ENCODE measurements around the gene RIT1.
"Not testable (repeated sequence)": the region's sequence is repeated elsewhere in the genome, so short reads cannot be mapped to it uniquely, and the experiment has no call there.

Gene RIT1

DNA sequence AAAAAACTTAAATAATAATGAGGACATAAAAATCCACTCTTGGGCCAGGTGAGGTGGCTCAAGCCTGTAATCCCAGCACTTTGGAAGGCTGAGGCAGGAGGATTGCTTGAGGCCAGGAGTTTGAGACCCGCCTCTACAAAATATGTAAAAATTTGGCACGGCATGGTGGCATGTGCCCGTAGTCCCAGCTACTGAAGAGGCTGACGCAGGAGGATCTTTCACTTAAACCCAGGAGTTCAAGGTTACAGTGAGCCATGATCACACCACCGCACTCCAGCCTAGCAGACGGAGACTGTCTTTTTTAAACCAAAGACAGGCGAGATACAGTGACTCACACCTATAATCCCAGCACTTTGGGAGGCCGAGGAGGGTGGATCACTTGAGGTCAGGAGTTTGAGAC is 14.7 kb downstream of the RIT1 start:
- H3K9me3 Mint-ChIP-seq: not testable (repeated sequence)

DNA sequence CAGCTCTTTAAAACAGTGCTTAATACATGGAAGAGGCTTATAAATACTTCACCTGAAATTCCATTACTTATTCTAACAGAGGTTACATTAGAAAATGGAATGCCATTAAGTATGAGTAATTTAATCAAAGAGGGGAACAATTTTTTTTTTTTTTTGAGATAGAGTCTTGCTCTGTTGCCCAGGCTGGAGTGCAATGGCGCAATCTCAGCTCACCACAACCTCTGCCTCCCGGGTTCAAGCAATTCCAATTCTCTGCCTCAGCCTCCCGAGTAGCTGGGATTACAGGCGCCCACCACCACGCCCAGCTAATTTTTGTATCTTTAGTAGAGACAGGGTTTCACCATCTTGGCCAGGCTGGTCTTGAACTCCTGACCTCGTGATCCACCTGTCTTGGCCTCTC is 15.5 kb downstream of the RIT1 start:
- H3K36me3 Mint-ChIP-seq (ENCODE audit: insufficient read depth): peaks cover 44% of the 10 kb centered on the region
- not testable (repeated sequence) for ATAC-seq (replicated peaks); H3K27ac Mint-ChIP-seq; H3K27me3 Mint-ChIP-seq; H3K4me3 Mint-ChIP-seq; DNase-seq; H3K9me3 Mint-ChIP-seq
- H3K4me1 Mint-ChIP-seq (ENCODE audit: low read depth in 2 of 2): peaks cover 9 to 17% of the 10 kb centered on the region in 2 donors

More for the DNA sequence above, 14.7 kb downstream of the RIT1 start:
- ATAC-seq (replicated peaks); DNase-seq; H3K27ac Mint-ChIP-seq; H3K4me3 Mint-ChIP-seq; H3K27me3 Mint-ChIP-seq: not testable (repeated sequence)
- H3K36me3 Mint-ChIP-seq (ENCODE audit: insufficient read depth): peaks cover 53% of the 10 kb centered on the region
- peaks cover 9 to 17% of the 10 kb centered on the region in 2 donors for H3K4me1 Mint-ChIP-seq (ENCODE audit: low read depth in 2 of 2)

DNA sequence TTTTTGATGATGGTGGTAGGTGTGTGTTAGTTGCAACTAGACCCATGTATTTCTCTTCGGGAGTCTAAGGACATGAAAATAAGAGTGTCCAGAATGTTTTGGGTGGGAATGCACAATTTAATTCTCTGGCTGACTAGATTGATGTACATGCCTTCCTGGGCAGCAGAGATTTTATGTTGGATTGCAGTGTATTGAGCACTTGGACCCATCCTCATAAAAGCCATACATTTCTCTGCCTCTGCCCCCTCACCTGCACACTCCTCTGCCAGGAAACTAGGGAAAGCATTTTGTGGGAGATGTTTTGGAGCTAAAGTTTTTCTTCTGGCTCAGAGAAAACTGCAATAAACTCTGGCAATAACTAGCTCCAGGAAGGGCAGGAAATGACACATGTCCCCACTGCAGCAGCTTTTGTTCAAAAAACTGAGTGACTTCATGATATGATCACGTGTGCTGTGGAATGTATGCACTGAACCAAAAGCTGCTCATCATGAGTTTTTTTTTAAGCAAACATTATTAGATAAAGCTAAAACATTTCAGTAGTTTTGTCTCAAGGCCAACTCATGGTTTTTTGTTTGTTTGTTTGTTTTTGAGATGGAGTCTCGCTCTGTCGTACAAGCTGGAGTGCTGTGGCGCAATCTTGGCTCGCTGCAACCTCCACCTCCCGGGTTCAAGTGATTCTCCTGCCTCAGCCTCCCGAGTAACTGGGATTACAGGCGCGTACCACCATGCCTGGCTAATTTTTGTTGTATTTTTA is 17.6 kb downstream of the RIT1 start:
- DNase-seq (peak in 1 of 3 experiments; percentile 14), ATAC-seq (replicated peaks) (peak; percentile 93)
- Mint-ChIP-seq H3K36me3 (ENCODE audit: insufficient read depth) (peaks cover 26% of the 10 kb centered on the region), H3K9me3 (no peaks in the 10 kb centered on the region), H3K27ac (no peak overlapping the region), H3K4me1 (ENCODE audit: low read depth in 2 of 2) (peaks cover 6 to 9% of the 10 kb centered on the region in 2 donors), H3K4me3 (no peak overlapping the region), H3K27me3 (no peaks in the 10 kb centered on the region)

DNA sequence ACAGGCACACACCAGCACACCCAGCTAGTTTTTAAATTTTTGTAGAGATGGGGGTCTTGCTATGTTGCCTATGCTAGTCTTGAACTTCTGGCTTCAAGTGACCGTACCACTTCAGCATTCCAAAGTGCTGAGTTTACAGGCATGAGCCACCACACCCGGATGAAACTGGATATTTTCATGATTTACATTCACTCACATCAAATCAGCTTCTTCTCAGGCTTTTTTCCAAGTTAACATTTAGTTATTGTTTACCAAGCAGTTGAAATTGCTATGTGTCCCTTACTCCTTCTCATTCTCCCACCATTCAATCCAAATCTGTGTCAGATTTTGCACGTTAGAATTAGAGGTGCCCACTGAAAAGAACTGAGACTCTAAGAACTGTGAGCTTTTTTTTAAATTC is 18.4 kb downstream of the RIT1 start:
- Mint-ChIP-seq H3K9me3 (no peaks in the 10 kb centered on the region), H3K4me3 (no peak overlapping the region), H3K27ac (no peak overlapping the region), H3K27me3 (no peaks in the 10 kb centered on the region), H3K4me1 (ENCODE audit: low read depth in 2 of 2) (peaks cover 6 to 9% of the 10 kb centered on the region in 2 donors), H3K36me3 (ENCODE audit: insufficient read depth) (peaks cover 24% of the 10 kb centered on the region)
- no peak for DNase-seq
- ATAC-seq (replicated peaks): no peak

DNA sequence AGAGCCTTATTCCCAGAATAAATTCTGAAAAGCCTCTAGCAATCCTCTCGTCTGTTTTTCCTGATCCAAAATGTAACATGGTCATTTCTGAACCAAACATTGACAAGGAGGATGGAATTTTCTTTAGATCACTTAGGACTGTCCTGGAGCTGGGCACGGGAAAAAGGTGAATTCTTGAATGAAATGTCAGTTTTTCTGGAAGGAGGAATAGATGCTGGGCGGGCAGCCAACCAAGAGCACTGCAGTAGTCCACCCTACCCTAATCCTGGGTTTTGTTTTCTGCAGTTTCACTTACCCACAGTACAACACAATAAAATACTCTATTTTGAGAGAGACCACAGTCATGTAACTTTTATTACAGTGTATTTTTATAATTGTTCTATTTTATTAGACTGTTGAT is 20.9 kb downstream of the RIT1 start:
- DNase-seq: no peak
- Mint-ChIP-seq H3K4me3 (no peak overlapping the region), H3K27ac (no peak overlapping the region), H3K9me3 (no peaks in the 10 kb centered on the region), H3K4me1 (ENCODE audit: low read depth in 2 of 2) (peaks cover 6 to 9% of the 10 kb centered on the region in 2 donors), H3K27me3 (no peaks in the 10 kb centered on the region), H3K36me3 (ENCODE audit: insufficient read depth) (peaks cover 14% of the 10 kb centered on the region)
- no peak for ATAC-seq (replicated peaks)

DNA sequence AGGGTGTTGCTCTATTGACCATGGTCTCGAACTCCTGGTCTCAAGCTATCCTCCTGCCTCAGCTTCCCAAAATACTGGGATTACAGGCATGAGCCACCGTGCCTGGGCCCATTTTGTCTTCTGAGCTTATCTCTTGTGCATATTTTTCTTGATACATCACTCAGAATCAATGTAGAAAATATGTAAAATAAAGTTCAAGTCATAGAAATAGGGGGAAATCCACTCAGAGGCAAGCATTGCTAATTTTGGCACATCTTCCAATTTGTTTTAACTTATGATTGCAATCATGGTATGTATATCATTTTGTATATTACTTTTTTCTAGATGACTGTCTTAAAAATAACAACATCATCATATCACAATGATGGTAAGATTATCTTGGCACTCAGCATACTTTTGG is 21.6 kb downstream of the RIT1 start:
- Mint-ChIP-seq H3K4me1 (ENCODE audit: low read depth in 2 of 2) (peaks cover 6 to 9% of the 10 kb centered on the region in 2 donors), H3K27me3 (no peaks in the 10 kb centered on the region), H3K4me3 (no peak overlapping the region), H3K36me3 (ENCODE audit: insufficient read depth) (peaks cover 14% of the 10 kb centered on the region), H3K9me3 (no peaks in the 10 kb centered on the region), H3K27ac (no peak overlapping the region)
- DNase-seq: no peak
- no peak for ATAC-seq (replicated peaks)

DNA sequence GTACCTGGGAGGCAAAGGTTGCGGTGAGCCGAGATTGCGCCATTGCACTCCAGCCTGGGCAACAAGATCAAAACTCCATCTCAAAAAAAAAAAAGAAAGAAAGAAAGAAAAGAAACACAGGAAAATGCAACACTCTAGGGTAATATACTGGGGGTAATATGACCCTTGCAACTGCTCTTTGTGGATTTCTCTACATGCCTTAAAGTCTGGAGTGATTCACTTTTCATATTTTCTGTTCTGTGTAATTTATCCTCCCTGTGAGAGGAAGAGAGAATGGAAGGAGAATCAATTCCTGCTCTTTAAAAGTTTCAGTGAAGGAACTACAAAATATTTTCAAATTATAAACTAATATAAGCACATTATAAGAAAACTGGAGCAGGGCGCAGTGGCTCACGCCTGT is 22.7 kb downstream of the RIT1 start:
- Mint-ChIP-seq H3K27me3 (no peaks in the 10 kb centered on the region), H3K27ac (no peak overlapping the region), H3K4me1 (ENCODE audit: low read depth in 2 of 2) (peaks cover 5% of the 10 kb centered on the region in 2 donors), H3K9me3 (no peaks in the 10 kb centered on the region), H3K36me3 (ENCODE audit: insufficient read depth) (peaks cover 14% of the 10 kb centered on the region), H3K4me3 (no peak overlapping the region)
- no peak for DNase-seq
- no peak for ATAC-seq (replicated peaks)

DNA sequence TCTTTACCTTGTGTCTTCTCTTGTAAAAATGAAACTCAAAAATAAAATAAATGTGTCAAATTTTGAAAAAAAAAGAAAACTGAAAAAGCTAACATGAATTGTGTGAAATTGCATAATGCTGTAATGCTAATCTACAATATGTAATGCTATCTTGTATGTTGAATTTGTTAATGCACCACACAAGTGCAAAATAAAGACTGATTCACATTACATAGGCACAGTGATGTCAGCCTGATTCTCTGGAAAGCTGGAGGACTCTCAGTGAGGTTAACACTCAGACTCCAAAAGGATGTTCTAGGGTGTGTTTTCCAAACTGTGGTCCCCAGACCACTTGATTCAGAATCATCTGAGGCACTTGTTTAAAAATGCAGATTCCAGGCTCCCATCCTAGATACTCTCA is 26.2 kb downstream of the RIT1 start:
- Mint-ChIP-seq H3K36me3 (ENCODE audit: insufficient read depth) (peaks cover 30% of the 10 kb centered on the region), H3K4me1 (ENCODE audit: low read depth in 2 of 2) (peaks cover 0 to 5% of the 10 kb centered on the region in 2 donors), H3K27ac (no peak overlapping the region), H3K4me3 (no peak overlapping the region), H3K27me3 (no peaks in the 10 kb centered on the region), H3K9me3 (no peaks in the 10 kb centered on the region)
- DNase-seq: no peak
- ATAC-seq (replicated peaks): no peak

DNA sequence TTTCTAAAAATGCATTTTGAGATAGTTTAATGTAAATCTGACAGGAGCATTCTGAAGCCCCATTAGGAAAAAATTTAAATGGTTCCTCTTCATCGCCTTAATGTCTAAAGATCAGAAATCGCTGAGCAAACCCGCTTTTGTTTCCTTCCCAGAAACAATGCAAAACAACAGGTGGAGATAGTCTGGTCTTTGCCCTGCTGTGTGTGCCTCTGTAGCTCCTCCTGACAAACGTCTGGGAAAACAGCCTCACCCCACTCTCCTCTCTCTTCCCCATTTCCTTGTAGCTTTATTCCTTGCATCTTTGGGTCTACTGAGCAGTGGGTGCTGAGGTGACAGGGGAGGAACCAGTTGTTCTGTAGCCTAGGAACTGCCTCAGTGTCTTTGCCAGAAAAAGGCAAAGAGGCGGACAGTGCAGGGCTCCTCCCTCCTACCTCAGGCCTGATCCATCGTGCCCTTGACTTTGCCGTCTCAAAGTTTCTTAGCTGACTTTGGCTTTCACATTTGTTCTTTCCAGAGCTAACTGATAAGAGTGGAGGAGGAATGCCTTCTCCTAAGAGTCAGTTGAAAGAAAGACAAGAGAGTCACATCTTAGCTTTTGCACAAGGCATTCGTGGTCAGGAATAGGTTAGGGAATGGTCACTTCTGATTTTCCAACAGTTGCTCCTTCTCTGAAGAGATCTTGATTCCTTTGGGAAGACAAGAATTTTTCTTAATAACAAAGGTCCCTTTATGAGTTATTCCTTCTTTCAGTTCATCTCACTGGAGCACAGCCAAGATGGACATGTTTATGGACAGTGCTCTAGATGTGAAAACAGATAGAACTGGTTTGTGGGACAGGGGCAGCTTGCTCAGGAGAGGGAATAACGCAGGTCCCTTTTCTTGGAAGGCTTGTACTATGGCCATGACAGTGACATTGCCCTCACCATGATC is 26.9 kb downstream of the RIT1 start:
- H3K4me1 Mint-ChIP-seq (ENCODE audit: low read depth in 2 of 2): peaks cover 2 to 5% of the 10 kb centered on the region in 2 donors
- peak overlapping the region; percentile 18 to 47 for H3K27ac Mint-ChIP-seq
- DNase-seq: no peak
- no peak for ATAC-seq (replicated peaks)
- H3K4me3 Mint-ChIP-seq: no peak overlapping the region
- H3K36me3 Mint-ChIP-seq (ENCODE audit: insufficient read depth): peaks cover 34% of the 10 kb centered on the region
- no peaks in the 10 kb centered on the region for H3K9me3 Mint-ChIP-seq
- H3K27me3 Mint-ChIP-seq: no peaks in the 10 kb centered on the region

DNA sequence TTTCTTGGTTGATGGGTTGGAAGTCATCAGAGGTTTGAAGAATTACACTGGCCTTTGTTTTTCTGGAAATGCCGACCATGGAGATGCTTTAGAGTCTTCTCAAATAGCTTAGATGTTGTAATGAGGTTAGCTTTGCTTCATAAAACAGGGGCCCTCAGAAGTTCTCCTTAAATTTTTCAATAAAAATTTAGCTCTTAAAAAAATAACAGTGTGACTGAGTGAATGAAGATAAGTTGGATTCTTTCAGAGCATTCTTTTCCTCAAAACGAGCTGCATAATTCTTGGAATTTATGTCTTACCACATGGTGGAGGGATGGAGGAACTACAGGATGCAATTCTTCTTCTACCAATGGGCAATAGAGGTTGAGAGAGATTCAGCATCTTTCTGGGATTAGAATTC is 28.4 kb downstream of the RIT1 start:
- no peaks in the 10 kb centered on the region for H3K27me3 Mint-ChIP-seq
- H3K4me1 Mint-ChIP-seq (ENCODE audit: low read depth in 2 of 2): peaks cover 2 to 5% of the 10 kb centered on the region in 2 donors
- DNase-seq (no peak), ATAC-seq (replicated peaks) (no peak)
- no peak overlapping the region for H3K27ac Mint-ChIP-seq
- no peaks in the 10 kb centered on the region for H3K9me3 Mint-ChIP-seq
- no peak overlapping the region for H3K4me3 Mint-ChIP-seq
- H3K36me3 Mint-ChIP-seq (ENCODE audit: insufficient read depth): peaks cover 34% of the 10 kb centered on the region

DNA sequence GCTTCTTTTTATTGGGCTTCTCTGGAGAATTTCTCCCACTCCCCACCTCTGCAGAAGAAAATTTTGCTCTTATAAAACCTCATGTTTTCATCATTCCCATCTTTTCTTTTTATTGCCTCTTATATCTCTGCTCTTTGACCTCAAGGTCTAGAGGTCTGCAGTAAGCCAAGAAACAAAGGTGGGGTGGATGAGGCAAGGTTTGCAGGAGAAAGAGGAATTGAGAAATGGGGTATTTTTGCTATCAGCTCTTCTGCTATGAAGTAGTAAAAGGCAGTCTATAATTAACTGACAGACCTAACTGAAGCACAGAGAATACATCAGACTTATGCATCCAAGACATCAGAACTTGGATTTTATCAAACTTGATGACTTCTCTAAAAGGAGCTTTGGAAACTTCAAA is 28.9 kb downstream of the RIT1 start:
- DNase-seq (no peak), ATAC-seq (replicated peaks) (no peak)
- Mint-ChIP-seq H3K4me3 (no peak overlapping the region), H3K9me3 (no peaks in the 10 kb centered on the region), H3K27me3 (no peaks in the 10 kb centered on the region), H3K4me1 (ENCODE audit: low read depth in 2 of 2) (peaks cover 2 to 5% of the 10 kb centered on the region in 2 donors), H3K36me3 (ENCODE audit: insufficient read depth) (peaks cover 33% of the 10 kb centered on the region), H3K27ac (no peak overlapping the region)

DNA sequence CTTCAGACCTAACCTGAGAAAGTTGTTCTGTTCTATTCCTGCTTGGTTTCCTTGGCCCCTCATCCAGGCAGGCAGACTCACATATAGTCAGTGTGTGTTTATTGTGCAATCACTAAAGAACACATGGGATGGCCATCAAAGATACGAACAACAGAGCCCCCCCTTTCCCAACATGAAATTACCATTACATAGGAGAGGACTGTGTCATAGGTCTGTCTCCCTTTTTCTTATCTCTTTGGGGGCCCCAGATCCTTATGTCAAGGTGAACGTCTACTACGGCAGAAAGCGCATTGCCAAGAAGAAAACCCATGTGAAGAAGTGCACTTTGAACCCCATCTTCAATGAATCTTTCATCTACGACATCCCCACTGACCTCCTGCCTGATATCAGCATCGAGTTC is 30.2 kb downstream of the RIT1 start:
- ATAC-seq (replicated peaks) (no peak), DNase-seq (no peak)
- Mint-ChIP-seq H3K4me1 (ENCODE audit: low read depth in 2 of 2) (peaks cover 2 to 5% of the 10 kb centered on the region in 2 donors), H3K36me3 (ENCODE audit: insufficient read depth) (peaks cover 36% of the 10 kb centered on the region), H3K4me3 (no peak overlapping the region), H3K27me3 (no peaks in the 10 kb centered on the region), H3K27ac (no peak overlapping the region), H3K9me3 (no peaks in the 10 kb centered on the region)

DNA sequence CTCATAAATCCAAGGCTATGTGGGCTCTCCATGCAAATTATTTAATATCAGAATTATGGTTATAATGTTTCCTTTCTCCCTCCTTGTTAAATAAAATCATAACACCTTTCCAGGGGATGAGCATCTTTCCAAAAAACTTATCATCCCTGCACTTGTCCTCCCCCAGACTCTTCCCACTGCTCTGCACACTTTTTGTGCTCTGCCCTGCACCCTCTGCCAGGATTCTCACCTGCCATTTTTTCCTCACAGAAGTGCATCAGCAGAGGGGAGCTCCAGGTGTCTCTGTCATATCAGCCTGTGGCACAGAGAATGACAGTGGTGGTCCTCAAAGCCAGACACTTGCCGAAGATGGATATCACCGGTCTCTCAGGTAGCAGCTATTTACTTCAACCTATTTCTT is 30.9 kb downstream of the RIT1 start:
- Mint-ChIP-seq H3K4me3 (no peak overlapping the region), H3K27ac (no peak overlapping the region), H3K4me1 (ENCODE audit: low read depth in 2 of 2) (peaks cover 2 to 5% of the 10 kb centered on the region in 2 donors), H3K9me3 (no peaks in the 10 kb centered on the region), H3K36me3 (ENCODE audit: insufficient read depth) (peaks cover 33% of the 10 kb centered on the region), H3K27me3 (no peaks in the 10 kb centered on the region)
- DNase-seq: no peak
- no peak for ATAC-seq (replicated peaks)

DNA sequence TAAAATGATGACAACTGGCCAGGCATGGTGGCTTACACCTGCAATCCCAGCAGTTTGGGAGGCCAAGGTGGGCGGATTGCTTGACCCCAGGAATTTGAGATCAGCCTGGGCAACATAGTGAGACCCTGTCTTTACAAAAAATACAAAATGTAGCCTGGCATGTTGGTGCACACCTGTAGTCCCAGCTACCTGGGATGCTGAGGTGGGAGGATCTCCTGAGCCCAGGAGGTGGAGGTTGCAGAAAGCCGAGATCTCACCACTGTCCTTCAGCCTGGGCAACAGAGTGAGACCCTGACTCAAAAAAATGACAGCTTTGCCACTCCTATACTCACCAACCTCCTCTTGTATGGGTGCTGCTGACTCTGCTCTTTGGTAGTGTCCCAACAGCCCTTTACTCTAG is 33.2 kb downstream of the RIT1 start:
- Mint-ChIP-seq H3K9me3 (no peaks in the 10 kb centered on the region), H3K36me3 (ENCODE audit: insufficient read depth) (peaks cover 45% of the 10 kb centered on the region), H3K27me3 (no peaks in the 10 kb centered on the region), H3K4me3 (no peak overlapping the region), H3K27ac (peak overlapping the region in 1 of 2 donors; percentile 18), H3K4me1 (ENCODE audit: low read depth in 2 of 2) (peaks cover 2 to 5% of the 10 kb centered on the region in 2 donors)
- ATAC-seq (replicated peaks) (no peak), DNase-seq (no peak)
